Erythroblast (primary cell): ENCODE data around the gene MON1B.

Experiments used
- GATA1 ChIP-seq: IDR thresholded peaks from 2 replicates; pipeline ENCODE4 v1.6.1; 2011; ENCODE audit warnings: low read depth, mild to moderate bottlenecking, control low read depth, low read length, moderate library complexity
- POLR2A ChIP-seq: IDR thresholded peaks from 2 replicates; pipeline ENCODE4 v1.6.1; 2011; ENCODE audit warnings: mild to moderate bottlenecking, low read length

- TF ChIP-seq POLR2A (no peak), GATA1 (no peak)
Measured at GRCh38 chr16:77166726-77167125, 24.3 kb upstream of the MON1B start.
